Caco-2 (cell line): ENCODE results near the gene HOXC10. TPM values are rescaled to one million over a fixed set of nuclear protein-coding genes. Genes with fewer than 3 reads are reported as not detected.

Experiments used
- BruUV-seq: library from RNA; stranded (reverse); fragments of 400-500 nt; replicated peaks from 2 replicates; lab custom pipeline; 2021; lab: Mats Ljungman, UMichigan
- CTCF ChIA-PET: fragments of 300-600 bp; sonication (Branson Sonifier 250); formaldehyde crosslinking; loops from one replicate; lab custom pipeline; 2022; ENCODE audit warnings: antibody characterized with exemption; lab: Charles Lee
- POLR2A ChIA-PET: fragments of 300-600 bp; sonication (Branson Sonifier 250); formaldehyde crosslinking; loops from one replicate; lab custom pipeline; 2022; ENCODE audit warnings: antibody characterized with exemption; lab: Charles Lee
- DNase-seq, 2 experiments: peaks; one replicate each; pipeline versions ENCODE4 v3.0.0 to v3.0.0-alpha.2; 2020 to 2022
- H3K27me3 ChIP-seq: replicated peaks from 2 replicates; pipeline ENCODE4 v1.6.0; 2011; ENCODE audit warnings: low read length; ENCODE audit not compliant: control insufficient read depth, insufficient read depth
- H3K36me3 ChIP-seq: 2 replicates; pipeline ENCODE4 v1.5.1; 2011; ENCODE audit warnings: low read length; ENCODE audit not compliant: control insufficient read depth, insufficient read depth
- H3K4me1 ChIP-seq: fragments of 250-450 bp; sonication (Bioruptor Pico); 2 replicates; pipeline ENCODE4 v1.5.1; 2020; ENCODE audit warnings: mild to moderate bottlenecking
- H3K4me3 ChIP-seq: 2 replicates; pipeline ENCODE4 v1.5.1; 2011; ENCODE audit warnings: low read depth, mild to moderate bottlenecking, control low read depth, low read length
- H3K9me3 ChIP-seq: fragments of 250-450 bp; sonication (Bioruptor Pico); 2 replicates; pipeline ENCODE4 v1.5.1; 2020; ENCODE audit warnings: mild to moderate bottlenecking, moderate library complexity
- H3K27ac Mint-ChIP-seq: one replicate; pipeline ENCODE4 v1.8.0; 2022; ENCODE audit warnings: mixed read lengths; ENCODE audit not compliant: unreplicated experiment
- H3K27me3 Mint-ChIP-seq: one replicate; pipeline ENCODE4 v1.8.0; 2022; ENCODE audit warnings: mixed read lengths; ENCODE audit not compliant: insufficient read depth, unreplicated experiment
- H3K36me3 Mint-ChIP-seq: one replicate; pipeline ENCODE4 v1.8.0; 2022; ENCODE audit warnings: mild to moderate bottlenecking, mixed read lengths; ENCODE audit not compliant: insufficient read depth, unreplicated experiment
- H3K4me1 Mint-ChIP-seq: one replicate; pipeline ENCODE4 v1.8.0; 2022; ENCODE audit warnings: low read depth, mixed read lengths; ENCODE audit not compliant: unreplicated experiment
- H3K4me3 Mint-ChIP-seq: one replicate; pipeline ENCODE4 v1.8.0; 2022; ENCODE audit warnings: mild to moderate bottlenecking, moderate library complexity, mixed read lengths; ENCODE audit not compliant: unreplicated experiment
- H3K9me3 Mint-ChIP-seq: one replicate; pipeline ENCODE4 v1.8.0; 2022; ENCODE audit warnings: mixed read lengths; ENCODE audit not compliant: unreplicated experiment
- intact Hi-C: fragments of 100-400 bp; cut with micrococcal nuclease; formaldehyde crosslinking; loops from one replicate; pipeline ENCODE4 v1.10.0; 2022; ENCODE audit not compliant: unreplicated experiment
- total RNA-seq: library from RNA; stranded (reverse); gene quantifications from 2 replicates; pipeline ENCODE4 v1.2.3, GENCODE V29; 2022
- TF ChIP-seq, protein P1 (sequence below), 2 experiments: fragments of 200-600 bp in 1 of 2; IDR thresholded peaks; 1 replicate in 1 of 2; 2 replicates in 1 of 2; pipeline versions ENCODE4 v1.5.1 to v1.8.0; 2011 to 2022; ENCODE audit warnings: antibody characterized with exemption in 1 of 2, control low read depth in 1 of 2, inconsistent platforms in 1 of 2, low read depth in 1 of 2, low read length in 1 of 2, mild to moderate bottlenecking in 1 of 2, moderate library complexity in 1 of 2; ENCODE audit not compliant: insufficient read depth in 1 of 2, severe bottlenecking in 1 of 2, unreplicated experiment in 1 of 2

HOXC10 gene
- total RNA-seq, 1 experiment from 2014 or later = 4.0 TPM

DNA sequence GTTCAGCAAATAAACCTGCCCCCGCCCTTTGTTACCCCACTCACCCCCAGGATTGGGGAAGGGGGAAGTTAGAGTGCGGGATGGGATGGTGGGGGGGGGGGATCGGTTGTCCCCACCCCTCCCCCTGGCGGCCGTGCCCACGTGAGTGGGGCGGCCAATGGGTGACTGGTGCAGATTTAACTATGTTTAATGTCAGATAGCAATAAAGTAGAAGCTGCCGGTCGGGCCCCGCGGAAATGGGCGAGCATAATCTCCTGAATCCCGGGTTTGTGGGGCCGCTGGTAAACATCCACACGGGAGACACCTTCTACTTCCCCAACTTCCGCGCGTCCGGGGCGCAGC is 30.3 kb upstream of the HOXC10 start, which contains the start of gene HOXC12:
TSS of gene HOXC12 (plus strand) at position 210 of the 342 bp plus-strand sequence. CDS start at position 237, 27 bp downstream.
- H3K27ac Mint-ChIP-seq = peak within 1 kb of the TSS; percentile 76

DNA sequence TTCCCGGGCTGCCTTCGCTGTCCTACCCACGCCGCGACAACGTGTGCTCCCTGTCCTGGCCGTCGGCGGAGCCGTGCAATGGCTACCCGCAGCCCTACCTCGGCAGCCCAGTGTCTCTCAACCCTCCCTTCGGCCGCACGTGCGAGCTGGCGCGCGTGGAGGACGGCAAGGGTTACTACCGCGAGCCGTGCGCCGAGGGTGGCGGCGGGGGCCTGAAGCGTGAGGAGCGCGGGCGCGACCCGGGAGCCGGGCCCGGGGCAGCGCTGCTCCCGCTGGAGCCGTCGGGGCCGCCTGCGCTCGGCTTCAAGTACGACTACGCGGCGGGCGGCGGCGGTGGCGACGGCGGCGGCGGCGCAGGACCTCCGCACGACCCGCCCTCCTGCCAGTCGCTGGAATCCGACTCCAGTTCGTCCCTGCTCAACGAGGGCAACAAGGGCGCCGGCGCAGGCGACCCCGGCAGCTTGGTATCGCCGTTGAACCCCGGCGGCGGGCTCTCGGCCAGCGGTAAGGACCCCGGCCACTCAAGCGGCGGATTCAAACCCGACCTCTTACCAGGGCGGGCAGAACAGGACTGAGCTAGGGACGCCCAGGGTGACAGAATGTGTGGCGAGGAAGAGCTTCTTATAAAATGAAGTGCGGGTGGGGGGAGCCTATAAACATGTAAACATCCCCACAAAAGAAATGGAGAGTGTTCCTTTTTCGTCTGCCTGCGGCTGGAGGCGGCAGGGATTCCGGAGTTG is 29.7 kb upstream of the HOXC10 start:
- H3K36me3 Mint-ChIP-seq = peaks cover 9% of the 10 kb centered on the region
- no peaks in the 10 kb centered on the region for H3K27me3 ChIP-seq
- BruUV-seq = TSS peak; percentile 47
- intact Hi-C loops = loop anchor here (2.0 kb wide), 1 partner anchor 24 kb away; no protein-coding TSS in a partner anchor
- ChIA-PET CTCF (interaction anchor here (0.6 to 1.2 kb wide), 3 partner anchors 17 to 1009 kb away, joined by 3 to 16 read pairs (median 5); partner anchors contain the start of gene HOXC13), POLR2A (interaction anchor here (0.6 to 1.8 kb wide), 3 partner anchors 14 to 17 kb away, joined by 3 to 5 read pairs (median 3); no protein-coding TSS in a partner anchor)
- no peaks in the 10 kb centered on the region for H3K9me3 Mint-ChIP-seq
- H3K4me3 ChIP-seq = peak overlapping the region; percentile 94
- peaks cover 14% of the 10 kb centered on the region for H3K4me1 Mint-ChIP-seq
- TF ChIP-seq, protein P1, sequence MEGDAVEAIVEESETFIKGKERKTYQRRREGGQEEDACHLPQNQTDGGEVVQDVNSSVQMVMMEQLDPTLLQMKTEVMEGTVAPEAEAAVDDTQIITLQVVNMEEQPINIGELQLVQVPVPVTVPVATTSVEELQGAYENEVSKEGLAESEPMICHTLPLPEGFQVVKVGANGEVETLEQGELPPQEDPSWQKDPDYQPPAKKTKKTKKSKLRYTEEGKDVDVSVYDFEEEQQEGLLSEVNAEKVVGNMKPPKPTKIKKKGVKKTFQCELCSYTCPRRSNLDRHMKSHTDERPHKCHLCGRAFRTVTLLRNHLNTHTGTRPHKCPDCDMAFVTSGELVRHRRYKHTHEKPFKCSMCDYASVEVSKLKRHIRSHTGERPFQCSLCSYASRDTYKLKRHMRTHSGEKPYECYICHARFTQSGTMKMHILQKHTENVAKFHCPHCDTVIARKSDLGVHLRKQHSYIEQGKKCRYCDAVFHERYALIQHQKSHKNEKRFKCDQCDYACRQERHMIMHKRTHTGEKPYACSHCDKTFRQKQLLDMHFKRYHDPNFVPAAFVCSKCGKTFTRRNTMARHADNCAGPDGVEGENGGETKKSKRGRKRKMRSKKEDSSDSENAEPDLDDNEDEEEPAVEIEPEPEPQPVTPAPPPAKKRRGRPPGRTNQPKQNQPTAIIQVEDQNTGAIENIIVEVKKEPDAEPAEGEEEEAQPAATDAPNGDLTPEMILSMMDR (IDR thresholded peaks at IDR 0.05; ENCODE audit: insufficient read depth in 1 of 2, low read depth in 1 of 2, low read length in 1 of 2, severe bottlenecking in 1 of 2, unreplicated experiment in 1 of 2) = no peak
- H3K9me3 ChIP-seq = no peaks in the 10 kb centered on the region
- H3K27me3 Mint-ChIP-seq = no peaks in the 10 kb centered on the region
- H3K4me1 ChIP-seq = peaks cover 28% of the 10 kb centered on the region
- peak overlapping the region; percentile 76 for H3K27ac Mint-ChIP-seq
- H3K4me3 Mint-ChIP-seq = peak overlapping the region; percentile 71
- H3K36me3 ChIP-seq = no peaks in the 10 kb centered on the region
- DNase-seq = peak in 1 of 2 experiments; percentile 55

More for the DNA sequence above, 30.3 kb upstream of the HOXC10 start, which contains the start of gene HOXC12:
- Mint-ChIP-seq H3K4me3 (peak within 1 kb of the TSS; percentile 71), H3K4me1 (peaks cover 14% of the 10 kb centered on the region), H3K36me3 (peaks cover 9% of the 10 kb centered on the region), H3K9me3 (no peaks in the 10 kb centered on the region), H3K27me3 (no peaks in the 10 kb centered on the region)
- no peaks in the 10 kb centered on the region for H3K9me3 ChIP-seq
- H3K36me3 ChIP-seq = no peaks in the 10 kb centered on the region
- intact Hi-C loops = loop anchor here (1.0 to 5.0 kb wide), 3 partner anchors 16 to 147 kb away; partner anchors contain the start of gene HOXC13
- H3K4me1 ChIP-seq = peaks cover 31% of the 10 kb centered on the region
- POLR2A ChIA-PET = interaction anchor here (0.6 to 2.3 kb wide), 4 partner anchors 14 to 24 kb away, joined by 3 to 10 read pairs (median 4); no protein-coding TSS in a partner anchor
- DNase-seq = peak; percentile 63 to 73
- CTCF ChIA-PET = interaction anchor here (0.6 to 1.2 kb wide), 4 partner anchors 16 to 1009 kb away, joined by 3 to 16 read pairs (median 5); partner anchors contain the start of gene HOXC13
- no TSS peak for BruUV-seq
- no peaks in the 10 kb centered on the region for H3K27me3 ChIP-seq
- H3K4me3 ChIP-seq = peak within 1 kb of the TSS; percentile 94
- TF ChIP-seq, protein P1 (IDR thresholded peaks at IDR 0.05; ENCODE audit: insufficient read depth in 1 of 2, low read depth in 1 of 2, low read length in 1 of 2, severe bottlenecking in 1 of 2, unreplicated experiment in 1 of 2) = no peak

DNA sequence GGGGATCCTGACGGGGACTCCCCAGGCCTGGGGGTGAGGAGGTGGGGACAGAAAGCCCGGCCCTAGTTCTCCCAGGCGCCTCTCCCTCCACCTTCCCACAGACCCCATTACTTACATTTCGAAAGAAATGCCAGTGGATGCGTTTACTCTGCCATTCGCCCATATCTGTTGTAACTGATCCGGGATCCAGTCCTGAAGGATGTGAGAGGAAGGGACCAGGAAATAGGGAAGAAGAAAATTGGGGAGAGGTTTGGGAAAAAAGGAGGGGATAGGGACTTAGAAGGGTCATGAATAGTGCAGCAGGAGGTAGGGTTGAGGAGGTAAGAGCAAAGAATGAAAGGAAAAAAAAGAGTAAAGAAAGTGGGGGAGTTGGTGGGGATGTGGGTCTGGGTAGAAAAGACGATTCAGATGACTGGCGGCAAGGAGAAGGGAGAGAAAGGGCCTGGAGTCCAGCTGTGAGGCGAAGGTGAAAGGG is 29.1 kb upstream of the HOXC10 start:
- peaks cover 9% of the 10 kb centered on the region for H3K36me3 Mint-ChIP-seq
- ChIA-PET CTCF (interaction anchor here (1.2 kb wide), 1 partner anchor 17 kb away, joined by 16 read pairs; the partner anchor contains the start of gene HOXC13), POLR2A (no interaction called here)
- no peaks in the 10 kb centered on the region for H3K27me3 ChIP-seq
- H3K4me3 Mint-ChIP-seq = peak overlapping the region; percentile 71
- peaks cover 14% of the 10 kb centered on the region for H3K4me1 Mint-ChIP-seq
- H3K4me1 ChIP-seq = peaks cover 24% of the 10 kb centered on the region
- no peaks in the 10 kb centered on the region for H3K27me3 Mint-ChIP-seq
- no TSS peak for BruUV-seq
- no peaks in the 10 kb centered on the region for H3K9me3 ChIP-seq
- peak overlapping the region; percentile 94 for H3K4me3 ChIP-seq
- no peak overlapping the region for H3K27ac Mint-ChIP-seq
- H3K36me3 ChIP-seq = no peaks in the 10 kb centered on the region
- DNase-seq = no peak
- intact Hi-C loops = loop anchor here (2.0 kb wide), 1 partner anchor 23 kb away; no protein-coding TSS in a partner anchor
- TF ChIP-seq, protein P1 (IDR thresholded peaks at IDR 0.05; ENCODE audit: insufficient read depth in 1 of 2, low read depth in 1 of 2, low read length in 1 of 2, severe bottlenecking in 1 of 2, unreplicated experiment in 1 of 2) = no peak
- H3K9me3 Mint-ChIP-seq = no peaks in the 10 kb centered on the region
